HUDEP-2 (cell line): ENCODE measurements around the gene SFXN5.

Source experiments
- DNase-seq, 76 experiments: peaks; one replicate each; lab custom pipeline; 2025; ENCODE audit not compliant: unreplicated experiment in 76 of 76; lab: John Stamatoyannopoulos, UW

SFXN5 gene

GRCh38 chr2:72996117-72996502 is 75.4 kb downstream of the SFXN5 start:
- no peak for DNase-seq

DNA sequence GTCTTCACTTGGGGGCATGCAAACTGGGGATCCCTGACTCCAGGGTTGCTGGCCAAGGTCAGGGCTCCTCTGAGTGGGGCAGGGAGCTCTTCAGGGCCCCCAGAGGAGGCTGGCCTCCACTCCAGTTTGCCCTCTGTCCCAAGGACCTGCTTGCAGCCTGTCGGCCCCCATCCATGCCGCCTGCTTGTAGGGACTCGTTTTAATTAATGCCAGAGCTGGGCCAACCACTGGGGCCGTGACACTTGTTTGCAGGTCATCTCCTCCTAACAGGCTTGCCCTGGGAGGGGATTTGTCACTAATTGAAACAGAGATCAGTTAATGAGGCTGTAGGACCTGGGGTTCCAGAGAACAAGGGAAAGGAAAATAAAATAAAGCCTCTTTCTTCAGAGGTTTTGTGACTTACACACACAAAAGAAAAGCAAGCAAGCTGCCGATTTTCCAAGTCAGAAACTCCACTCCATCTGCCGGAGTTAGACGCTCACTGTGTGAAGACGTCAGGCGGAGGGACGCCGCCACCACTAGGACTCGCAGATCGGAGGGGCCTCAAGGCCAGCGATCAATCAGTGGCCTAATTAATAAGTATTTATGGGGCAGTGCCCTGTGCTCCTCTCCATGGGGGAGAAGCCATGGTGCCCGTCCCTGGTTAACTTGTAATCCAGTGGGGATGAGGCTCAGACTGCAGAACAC is 75.9 kb downstream of the SFXN5 start:
- DNase-seq, result no peak

- DNase-seq, result no peak
Measured at GRCh38 chr2:72994991-72995380, 76.5 kb downstream of the SFXN5 start.

- DNase-seq, result no peak
Measured at GRCh38 chr2:72994282-72994990, 77.1 kb downstream of the SFXN5 start.

DNA sequence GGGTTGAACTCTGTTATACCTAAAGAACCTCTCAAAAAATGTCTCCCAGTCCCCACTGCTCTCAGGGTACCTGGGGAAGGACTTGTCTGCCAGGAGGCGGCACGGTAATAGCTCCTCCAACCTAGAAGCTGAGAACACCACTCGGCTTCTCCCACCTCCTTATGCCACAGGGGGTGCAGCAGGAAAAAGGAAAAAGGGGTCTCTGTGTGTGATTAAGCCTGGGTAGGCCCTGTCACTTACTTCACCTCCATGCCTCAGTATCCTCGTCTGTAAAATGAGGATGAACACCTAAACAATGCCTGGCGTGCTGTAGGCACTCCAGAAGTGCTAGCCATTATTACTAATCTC is 77.6 kb downstream of the SFXN5 start:
- DNase-seq, result no peak

DNA sequence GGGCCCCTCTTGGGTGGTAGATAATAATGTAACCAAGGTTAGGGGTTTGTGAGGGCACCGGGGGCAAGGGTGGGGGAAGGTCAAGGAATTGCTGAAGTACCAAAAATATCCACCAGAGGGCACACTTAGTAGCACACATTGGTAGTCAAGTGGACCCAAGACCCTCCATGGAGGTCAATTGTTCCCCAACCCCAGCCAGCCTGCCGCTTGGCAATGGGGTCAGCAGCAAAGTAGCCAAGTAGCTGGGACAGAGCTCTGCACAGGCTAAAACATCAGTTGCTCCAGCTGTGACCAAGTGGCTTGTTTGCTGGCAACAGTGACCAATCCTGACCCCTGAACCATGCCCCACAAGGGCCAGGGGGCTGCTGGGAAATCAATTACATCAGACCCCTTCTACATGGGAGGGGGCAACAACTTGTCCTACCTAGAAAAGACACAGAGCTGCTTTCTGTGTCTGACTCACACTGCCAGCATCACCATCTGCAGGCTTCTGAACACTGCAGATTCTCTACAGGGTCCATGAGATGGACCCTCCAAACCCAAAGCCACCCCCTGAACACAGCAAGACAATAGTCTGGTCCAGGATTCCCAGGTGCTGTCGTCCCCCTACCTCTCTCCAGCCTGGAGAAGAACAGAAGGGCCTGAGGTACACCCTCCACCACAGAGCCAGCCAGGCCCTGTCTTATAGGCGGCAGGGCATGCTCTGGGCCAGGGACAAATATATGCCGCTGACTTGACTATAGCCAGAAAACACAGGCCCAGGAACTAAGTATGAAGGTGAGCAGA is 78.2 kb downstream of the SFXN5 start:
- DNase-seq, result peak in 27 of 76 experiments; percentile 2 to 53 (median 23)

DNA sequence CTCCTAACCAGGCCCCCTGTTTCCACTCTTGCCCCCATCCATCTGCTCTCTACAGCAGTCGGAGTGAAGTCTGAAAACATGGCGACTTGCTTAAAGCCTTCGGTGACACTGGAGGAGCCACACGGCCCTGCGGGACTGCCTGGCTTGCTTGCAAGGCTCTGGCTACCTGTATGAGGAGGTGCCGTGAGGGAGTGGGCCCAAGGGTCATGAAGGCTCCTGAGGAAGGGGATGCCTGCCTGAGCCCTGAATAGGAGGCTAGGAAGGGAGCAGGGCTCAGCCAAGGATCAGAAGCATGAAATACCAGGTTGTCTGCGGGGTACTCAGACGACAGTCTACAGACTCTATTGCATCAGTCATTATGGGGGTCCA is 78.8 kb downstream of the SFXN5 start:
- no peak for DNase-seq

DNA sequence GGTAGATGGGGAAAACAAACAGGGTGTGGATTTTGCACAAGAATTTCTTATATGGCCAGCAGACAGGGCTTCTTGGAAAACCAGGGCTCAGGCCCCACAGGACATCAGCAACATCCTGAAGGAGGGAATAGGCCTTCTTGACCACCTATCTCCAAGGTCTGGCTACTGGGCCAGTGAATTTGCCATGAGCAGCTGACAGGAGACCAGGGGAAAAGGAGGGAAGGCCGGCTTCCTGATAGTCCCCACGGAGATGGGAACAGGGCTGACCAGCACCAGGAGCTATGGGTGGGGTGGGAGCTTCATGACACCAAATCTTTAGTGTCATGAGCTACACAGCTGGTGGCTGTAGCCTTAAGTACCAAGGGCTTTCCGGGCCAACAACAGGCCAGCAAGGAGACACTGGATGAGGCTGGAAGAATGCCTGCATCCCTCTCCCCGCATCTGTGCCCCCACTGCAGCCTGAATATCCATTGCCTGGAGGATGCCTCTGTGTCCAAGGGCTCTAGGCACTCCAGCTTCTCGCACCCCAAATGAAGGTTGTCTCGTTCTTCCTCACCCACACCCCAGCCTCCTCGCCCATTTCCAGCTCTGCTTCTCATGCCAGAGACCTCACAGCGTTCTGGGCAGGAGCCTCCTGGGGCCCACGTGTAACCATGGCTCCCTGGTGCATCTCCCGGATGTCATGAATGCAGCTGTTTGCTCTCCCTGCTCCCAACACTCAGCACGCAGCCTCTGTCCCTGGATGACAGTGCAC is 79.4 kb downstream of the SFXN5 start:
- DNase-seq, result no peak

- DNase-seq, result no peak
Measured at GRCh38 chr2:72991439-72991725, 80.1 kb downstream of the SFXN5 start.

GRCh38 chr2:72990695-72991438 is 80.6 kb downstream of the SFXN5 start:
- DNase-seq, result no peak

GRCh38 chr2:72989770-72990556 is 81.5 kb downstream of the SFXN5 start:
- DNase-seq, result no peak

DNA sequence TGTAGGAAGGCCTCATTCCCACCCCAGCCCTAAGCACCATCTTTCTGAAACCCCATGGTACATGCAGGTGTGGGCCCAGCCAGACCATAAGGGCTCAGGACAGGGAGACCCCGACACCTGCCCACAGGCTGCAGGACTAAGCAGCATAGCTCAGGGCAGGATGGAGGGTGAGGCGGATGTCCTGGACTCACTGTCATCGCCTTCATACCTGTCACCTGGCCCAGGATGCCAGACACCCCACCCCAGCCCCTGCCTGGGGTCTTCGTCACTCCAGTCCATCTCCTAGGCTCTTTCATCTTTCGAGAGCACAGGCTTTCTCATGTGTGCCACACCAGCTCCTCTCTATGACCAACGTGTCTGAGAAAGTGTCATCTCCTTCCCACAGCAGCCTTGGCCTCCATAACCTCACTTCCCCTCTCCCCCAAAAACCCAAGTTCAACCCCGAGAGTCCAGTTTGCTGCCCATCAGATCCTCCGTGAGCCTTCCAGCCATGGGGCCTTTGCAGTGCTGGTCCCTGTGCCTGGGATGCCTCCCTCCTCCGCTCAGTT is 82.7 kb downstream of the SFXN5 start:
- DNase-seq, result no peak

DNA sequence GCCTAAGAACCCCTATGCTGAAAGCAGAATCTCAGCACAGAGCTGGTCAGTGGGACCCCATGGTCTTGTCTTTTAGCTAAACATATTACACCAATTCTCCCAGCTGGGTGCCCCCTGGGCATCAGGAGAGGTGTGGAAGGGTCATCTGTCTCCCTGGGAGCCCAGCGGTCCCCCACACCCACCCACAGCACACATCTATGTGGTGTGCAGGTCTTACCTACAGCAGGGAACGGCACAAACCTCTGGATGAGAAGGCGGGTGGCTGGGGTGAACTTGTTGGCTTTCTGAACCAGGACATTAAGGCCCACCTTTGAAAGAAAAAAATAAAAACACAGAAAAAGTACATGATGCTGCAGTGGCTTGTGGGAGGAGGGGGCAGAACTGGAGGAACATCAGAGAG is 83.5 kb downstream of the SFXN5 start:
- DNase-seq, result no peak

GRCh38 chr2:72985891-72986683 is 85.4 kb downstream of the SFXN5 start:
- DNase-seq, result no peak

GRCh38 chr2:72985136-72985535 is 86.4 kb downstream of the SFXN5 start:
- no peak for DNase-seq

DNA sequence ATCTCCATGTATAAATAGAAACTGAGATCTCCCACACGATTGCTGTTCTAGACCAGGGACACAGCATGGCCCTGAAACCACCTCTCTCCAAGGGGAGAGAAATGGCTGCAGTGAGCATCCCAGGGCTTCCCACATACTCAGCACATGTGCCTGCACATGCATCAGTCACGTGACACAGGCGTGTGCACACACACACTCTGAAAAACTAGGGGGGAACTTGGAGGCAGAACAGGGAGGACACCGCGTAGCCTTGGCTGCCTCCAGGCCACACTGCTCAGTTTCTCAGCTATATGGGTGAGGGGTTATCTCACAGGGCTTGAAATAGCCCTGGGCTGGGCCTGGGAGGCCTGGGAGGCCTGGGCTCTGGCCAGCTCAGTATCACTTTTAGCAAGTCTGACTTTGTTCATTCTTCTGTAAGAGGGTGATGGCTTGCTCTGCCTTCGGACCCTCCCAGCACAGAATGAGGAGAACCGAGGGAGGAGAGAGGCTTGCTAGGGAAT is 87.3 kb downstream of the SFXN5 start:
- no peak for DNase-seq

GRCh38 chr2:72983500-72984161 is 87.9 kb downstream of the SFXN5 start:
- DNase-seq, result no peak
